GM19463 (cell line): ENCODE data around the gene CACNA1S.

ENCODE experiments used
- ATAC-seq: cut with Tn5 transposase; IDR thresholded peaks from one replicate; pipeline ENCODE4 v1.9.1; 2021; ENCODE audit warnings: mild to moderate bottlenecking, moderate library complexity; ENCODE audit not compliant: unreplicated experiment

The CACNA1S gene

GRCh38 chr1:200991097-200991614 lies 121.1 kb downstream of the CACNA1S start:
- no peak for ATAC-seq

- ATAC-seq, result no peak
Measured at GRCh38 chr1:200990114-200990513, 122.1 kb downstream of the CACNA1S start.
